HFFc6 (cell line): ENCODE measurements around the gene TEDC2. TPM values are rescaled to one million over a fixed set of nuclear protein-coding genes. Genes with fewer than 3 reads are reported as not detected.
A peak's percentile ranks its signal among the peaks of the same experiment; 100 is the strongest.
"Not testable (repeated sequence)": the region's sequence is repeated elsewhere in the genome, so short reads cannot be mapped to it uniquely, and the experiment has no call there.

Experiments
- DNase-seq: peaks from one replicate; pipeline ENCODE4 v3.0.0-alpha.2; 2018
- H3K27ac Mint-ChIP-seq: 2 replicates; pipeline ENCODE4 v1.8.0; 2020; ENCODE audit warnings: mild to moderate bottlenecking, mixed read lengths
- H3K27me3 Mint-ChIP-seq: 2 replicates; pipeline ENCODE4 v1.8.0; 2021; ENCODE audit warnings: mild to moderate bottlenecking, moderate library complexity, mixed read lengths; ENCODE audit not compliant: insufficient read depth
- H3K36me3 Mint-ChIP-seq: 2 replicates; pipeline ENCODE4 v1.8.0; 2021; ENCODE audit warnings: low read depth, mixed read lengths
- H3K4me1 Mint-ChIP-seq: 2 replicates; pipeline ENCODE4 v1.8.0; 2020; ENCODE audit warnings: low read depth, mixed read lengths
- H3K4me3 Mint-ChIP-seq: 2 replicates; pipeline ENCODE4 v1.8.0; 2020; ENCODE audit warnings: mild to moderate bottlenecking, moderate library complexity, mixed read lengths
- H3K9me3 Mint-ChIP-seq: 2 replicates; pipeline ENCODE4 v1.8.0; 2020; ENCODE audit warnings: mild to moderate bottlenecking, mixed read lengths
- total RNA-seq, 6 experiments: library from RNA; stranded (reverse); fragmentation: NEBNext Ultra II Directional; extraction: Animal tissue kit (Norgen Biotek cat#: 25700); gene quantifications; 2 replicates in 1 of 6; 3 replicates in 5 of 6; pipeline ENCODE4 v1.2.3, GENCODE V29; 2021
- TF ChIP-seq, protein P1 (sequence below): fragments of 200-600 bp; sonication (generic); IDR thresholded peaks from 2 replicates; pipeline ENCODE4 v1.5.0; 2021; ENCODE audit warnings: antibody characterized with exemption, mild to moderate bottlenecking

The TEDC2 gene
- total RNA-seq, 6 experiments from 2014 or later, result 3.6 to 8.3 (median 8.0) TPM

GRCh38 chr16:2432801-2433505 is 27.0 kb upstream of the TEDC2 start:
- DNase-seq, result no peak
- Mint-ChIP-seq H3K27me3 (no peaks in the 10 kb centered on the region), H3K27ac (0 out of 2 replicates have a peak overlapping the region, but pooled peaks have one; percentile 24), H3K4me3 (no peak overlapping the region), H3K9me3 (no peaks in the 10 kb centered on the region), H3K4me1 (peaks cover 21% of the 10 kb centered on the region), H3K36me3 (peaks cover 22% of the 10 kb centered on the region; the same call in 1 of the 2 replicates)
- TF ChIP-seq, protein P1, sequence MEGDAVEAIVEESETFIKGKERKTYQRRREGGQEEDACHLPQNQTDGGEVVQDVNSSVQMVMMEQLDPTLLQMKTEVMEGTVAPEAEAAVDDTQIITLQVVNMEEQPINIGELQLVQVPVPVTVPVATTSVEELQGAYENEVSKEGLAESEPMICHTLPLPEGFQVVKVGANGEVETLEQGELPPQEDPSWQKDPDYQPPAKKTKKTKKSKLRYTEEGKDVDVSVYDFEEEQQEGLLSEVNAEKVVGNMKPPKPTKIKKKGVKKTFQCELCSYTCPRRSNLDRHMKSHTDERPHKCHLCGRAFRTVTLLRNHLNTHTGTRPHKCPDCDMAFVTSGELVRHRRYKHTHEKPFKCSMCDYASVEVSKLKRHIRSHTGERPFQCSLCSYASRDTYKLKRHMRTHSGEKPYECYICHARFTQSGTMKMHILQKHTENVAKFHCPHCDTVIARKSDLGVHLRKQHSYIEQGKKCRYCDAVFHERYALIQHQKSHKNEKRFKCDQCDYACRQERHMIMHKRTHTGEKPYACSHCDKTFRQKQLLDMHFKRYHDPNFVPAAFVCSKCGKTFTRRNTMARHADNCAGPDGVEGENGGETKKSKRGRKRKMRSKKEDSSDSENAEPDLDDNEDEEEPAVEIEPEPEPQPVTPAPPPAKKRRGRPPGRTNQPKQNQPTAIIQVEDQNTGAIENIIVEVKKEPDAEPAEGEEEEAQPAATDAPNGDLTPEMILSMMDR, result no peak

GRCh38 chr16:2435236-2435635 is 24.7 kb upstream of the TEDC2 start:
- H3K4me3 Mint-ChIP-seq, DNase-seq, H3K27ac Mint-ChIP-seq, H3K9me3 Mint-ChIP-seq, H3K27me3 Mint-ChIP-seq, H3K4me1 Mint-ChIP-seq: not testable (repeated sequence)
- peaks cover 30% of the 10 kb centered on the region for H3K36me3 Mint-ChIP-seq

DNA sequence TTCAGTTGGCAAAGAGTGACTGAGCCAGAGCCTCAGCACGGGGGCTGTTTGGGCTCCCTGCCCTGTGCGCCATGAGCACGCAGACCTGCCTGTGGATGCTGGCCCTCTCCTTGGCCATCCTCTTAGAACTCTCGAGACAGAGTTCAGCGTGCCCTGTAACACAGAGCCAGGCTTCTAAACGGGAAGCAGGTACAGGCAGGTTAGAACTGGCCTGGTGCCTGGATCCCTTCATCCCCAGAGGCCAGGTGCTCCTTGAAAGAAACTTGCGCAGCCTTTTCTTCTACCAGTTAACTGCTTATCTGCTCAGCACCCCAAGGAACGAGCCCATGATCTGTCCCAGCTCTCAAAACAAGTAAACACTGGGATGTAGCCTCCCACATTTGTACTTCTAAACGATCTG is 23.8 kb upstream of the TEDC2 start:
- H3K36me3 Mint-ChIP-seq, result peaks cover 26% of the 10 kb centered on the region
- H3K27ac Mint-ChIP-seq, result no peak overlapping the region
- H3K4me3 Mint-ChIP-seq, result no peak overlapping the region
- no peak for DNase-seq
- H3K27me3 Mint-ChIP-seq, result no peaks in the 10 kb centered on the region
- H3K4me1 Mint-ChIP-seq, result peaks cover 1% of the 10 kb centered on the region
- no peaks in the 10 kb centered on the region for H3K9me3 Mint-ChIP-seq
- TF ChIP-seq, protein P1, result no peak

- TF ChIP-seq, protein P1, result no peak
- no peak overlapping the region for H3K4me3 Mint-ChIP-seq
- no peaks in the 10 kb centered on the region for H3K4me1 Mint-ChIP-seq
- no peak for DNase-seq
- H3K9me3 Mint-ChIP-seq, result no peaks in the 10 kb centered on the region
- H3K27ac Mint-ChIP-seq, result no peak overlapping the region
- H3K27me3 Mint-ChIP-seq, result no peaks in the 10 kb centered on the region
- peaks cover 26% of the 10 kb centered on the region for H3K36me3 Mint-ChIP-seq
Measured at GRCh38 chr16:2437032-2437790, 22.7 kb upstream of the TEDC2 start.

DNA sequence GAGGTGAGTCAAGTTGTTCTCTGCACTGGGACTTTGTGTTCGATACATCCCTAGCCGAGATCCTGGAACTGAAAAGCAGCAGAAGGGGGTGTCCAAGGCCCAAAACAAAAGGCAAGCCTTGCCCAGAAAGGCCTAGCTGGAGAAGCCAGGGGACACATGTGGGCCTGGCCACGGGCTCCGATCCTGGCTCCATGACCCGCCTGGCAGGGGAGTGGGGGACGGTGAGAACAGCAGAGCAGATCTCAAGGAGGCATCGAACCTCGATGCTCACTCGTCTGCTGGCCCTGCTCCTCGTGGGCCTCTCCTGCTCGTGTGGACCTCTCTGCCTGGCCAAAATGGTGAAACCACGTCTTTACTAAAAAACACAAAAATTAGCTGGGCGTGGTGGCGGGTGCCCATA is 21.8 kb upstream of the TEDC2 start:
- no peaks in the 10 kb centered on the region for H3K4me1 Mint-ChIP-seq
- TF ChIP-seq, protein P1, result no peak
- H3K27ac Mint-ChIP-seq, result no peak overlapping the region
- peaks cover 25% of the 10 kb centered on the region for H3K36me3 Mint-ChIP-seq
- no peak overlapping the region for H3K4me3 Mint-ChIP-seq
- no peaks in the 10 kb centered on the region for H3K9me3 Mint-ChIP-seq
- H3K27me3 Mint-ChIP-seq, result peaks cover 1% of the 10 kb centered on the region; the same call in 1 of the 2 replicates
- no peak for DNase-seq

GRCh38 chr16:2439598-2439997 is 20.3 kb upstream of the TEDC2 start:
- Mint-ChIP-seq H3K36me3 (peaks cover 20% of the 10 kb centered on the region), H3K27me3 (peaks cover 2% of the 10 kb centered on the region; the same call in 1 of the 2 replicates), H3K4me1 (no peaks in the 10 kb centered on the region), H3K9me3 (no peaks in the 10 kb centered on the region), H3K4me3 (no peak overlapping the region), H3K27ac (no peak overlapping the region)
- no peak for DNase-seq
- TF ChIP-seq, protein P1, result no peak

- Mint-ChIP-seq H3K27ac (peak overlapping the region; percentile 37; the same call in 1 of the 2 replicates), H3K36me3 (peaks cover 21% of the 10 kb centered on the region)
- H3K4me3 Mint-ChIP-seq, H3K27me3 Mint-ChIP-seq, DNase-seq, H3K4me1 Mint-ChIP-seq, H3K9me3 Mint-ChIP-seq: not testable (repeated sequence)
Measured at GRCh38 chr16:2441143-2441804, 18.6 kb upstream of the TEDC2 start.
